Measurements from ENCODE around the gene EYA2.

DNA sequence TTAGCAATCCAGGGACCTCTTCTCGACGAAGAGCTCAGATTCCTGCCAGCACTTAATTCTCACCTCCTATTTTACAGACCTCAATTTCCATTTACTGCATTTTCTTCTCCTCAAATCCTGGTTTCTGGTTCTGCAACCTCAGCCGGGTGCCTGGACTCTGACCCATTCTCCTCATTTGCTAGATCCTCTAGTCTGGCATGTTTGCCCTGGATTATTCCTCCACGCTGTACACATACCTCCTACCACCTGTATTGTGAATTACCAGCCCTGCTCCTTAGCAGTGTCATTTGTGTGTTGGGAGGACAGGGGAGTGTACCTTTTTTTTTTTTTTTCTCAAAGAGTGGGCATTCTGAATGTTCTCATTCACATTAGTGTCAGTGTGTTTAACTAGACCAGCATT lies 257.4 kb downstream of the EYA2 start:
- TF ChIP-seq POLR2AphosphoS5 (IDR thresholded peaks at IDR 0.05; ENCODE audit: low read depth, low read length) (no peak), TAF1 (IDR thresholded peaks at IDR 0.05; ENCODE audit: borderline replicate concordance, low read depth, low read length) (no peak)
